ENCODE measurements around the gene SLAMF7.

- no peak for TF ChIP-seq CTCF (IDR thresholded peaks at IDR 0.05)
- no peak for TF ChIP-seq POLR2A (IDR thresholded peaks at IDR 0.05)
- TF ChIP-seq POLR2AphosphoS5 (IDR thresholded peaks at IDR 0.05): no peak
Measured at GRCh38 chr1:160708801-160709200, 30.2 kb upstream of the SLAMF7 start.

Data from breast epithelium (tissue), 3 donors.